ENCODE measurements around the gene GRAMD1A.
A peak's percentile ranks its signal among the peaks of the same experiment; 100 is the strongest.

Gene GRAMD1A

DNA sequence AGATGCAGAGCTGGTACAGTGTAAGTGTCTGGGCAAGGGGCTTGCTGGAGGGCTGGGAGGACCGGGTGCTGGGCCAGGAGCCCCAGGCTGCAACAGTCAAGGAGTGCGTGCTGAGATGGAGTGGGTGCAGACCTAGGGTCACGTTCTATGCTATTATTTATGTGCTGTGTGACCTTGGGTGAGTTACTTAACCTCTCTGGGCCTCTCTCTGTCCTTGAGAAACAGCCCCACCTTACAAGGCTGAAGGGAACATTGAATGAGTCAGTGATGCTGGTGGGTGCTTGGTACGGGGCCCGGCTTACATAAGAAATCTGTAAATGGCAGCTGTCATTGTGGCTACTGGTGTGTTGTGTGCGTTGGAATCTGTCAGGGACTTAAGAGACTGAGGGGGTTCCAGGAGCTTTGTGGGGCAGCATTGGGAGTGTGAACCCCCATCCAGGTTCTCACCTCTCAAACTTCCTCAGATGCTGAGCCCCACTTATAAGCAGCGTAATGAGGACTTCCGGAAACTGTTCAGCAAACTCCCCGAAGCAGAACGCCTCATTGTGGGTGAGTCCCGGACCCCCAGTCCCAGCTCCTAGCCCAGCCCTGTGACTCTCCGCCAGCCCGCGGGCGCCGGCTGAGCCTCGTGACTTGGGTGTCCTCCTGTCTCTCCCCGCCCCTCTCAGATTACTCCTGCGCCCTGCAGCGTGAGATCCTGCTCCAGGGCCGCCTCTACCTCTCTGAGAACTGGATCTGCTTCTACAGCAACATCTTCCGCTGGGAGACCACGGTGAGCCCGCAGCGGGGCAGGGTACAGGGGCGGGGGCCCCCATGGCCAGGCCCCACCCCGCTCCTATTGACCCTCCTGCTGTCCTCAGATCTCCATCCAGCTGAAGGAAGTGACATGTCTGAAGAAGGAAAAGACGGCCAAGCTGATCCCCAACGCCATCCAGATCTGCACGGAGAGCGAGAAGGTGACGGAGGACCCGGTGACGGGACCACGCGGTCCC, 9.6 kb downstream of the GRAMD1A start (continued):
- TF ChIP-seq, protein P1, sequence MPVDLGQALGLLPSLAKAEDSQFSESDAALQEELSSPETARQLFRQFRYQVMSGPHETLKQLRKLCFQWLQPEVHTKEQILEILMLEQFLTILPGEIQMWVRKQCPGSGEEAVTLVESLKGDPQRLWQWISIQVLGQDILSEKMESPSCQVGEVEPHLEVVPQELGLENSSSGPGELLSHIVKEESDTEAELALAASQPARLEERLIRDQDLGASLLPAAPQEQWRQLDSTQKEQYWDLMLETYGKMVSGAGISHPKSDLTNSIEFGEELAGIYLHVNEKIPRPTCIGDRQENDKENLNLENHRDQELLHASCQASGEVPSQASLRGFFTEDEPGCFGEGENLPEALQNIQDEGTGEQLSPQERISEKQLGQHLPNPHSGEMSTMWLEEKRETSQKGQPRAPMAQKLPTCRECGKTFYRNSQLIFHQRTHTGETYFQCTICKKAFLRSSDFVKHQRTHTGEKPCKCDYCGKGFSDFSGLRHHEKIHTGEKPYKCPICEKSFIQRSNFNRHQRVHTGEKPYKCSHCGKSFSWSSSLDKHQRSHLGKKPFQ (tag by site-specific recombination; IDR thresholded peaks at IDR 0.05) = peak; percentile 58; the same call in 1 of the 2 replicates
- no peak for TF ChIP-seq ZNF624 (tag by site-specific recombination; IDR thresholded peaks at IDR 0.05)
- TF ChIP-seq, protein P2, sequence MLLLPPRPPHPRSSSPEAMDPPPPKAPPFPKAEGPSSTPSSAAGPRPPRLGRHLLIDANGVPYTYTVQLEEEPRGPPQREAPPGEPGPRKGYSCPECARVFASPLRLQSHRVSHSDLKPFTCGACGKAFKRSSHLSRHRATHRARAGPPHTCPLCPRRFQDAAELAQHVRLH (tag by site-specific recombination; IDR thresholded peaks at IDR 0.05) = no peak
- TF ChIP-seq ZNF768 (tag by site-specific recombination; IDR thresholded peaks at IDR 0.05) = peak; percentile 93; the same call in 1 of the 2 replicates
- peak; percentile 13; the same call in 1 of the 2 replicates for TF ChIP-seq KLF1 (tag by site-specific recombination; IDR thresholded peaks at IDR 0.05)
- 0 out of 2 replicates have a peak, but pooled peaks have one; percentile 31 for TF ChIP-seq ZNF366 (tag by site-specific recombination; conservative IDR thresholded peaks at IDR 0.05)
- TF ChIP-seq, protein P3, sequence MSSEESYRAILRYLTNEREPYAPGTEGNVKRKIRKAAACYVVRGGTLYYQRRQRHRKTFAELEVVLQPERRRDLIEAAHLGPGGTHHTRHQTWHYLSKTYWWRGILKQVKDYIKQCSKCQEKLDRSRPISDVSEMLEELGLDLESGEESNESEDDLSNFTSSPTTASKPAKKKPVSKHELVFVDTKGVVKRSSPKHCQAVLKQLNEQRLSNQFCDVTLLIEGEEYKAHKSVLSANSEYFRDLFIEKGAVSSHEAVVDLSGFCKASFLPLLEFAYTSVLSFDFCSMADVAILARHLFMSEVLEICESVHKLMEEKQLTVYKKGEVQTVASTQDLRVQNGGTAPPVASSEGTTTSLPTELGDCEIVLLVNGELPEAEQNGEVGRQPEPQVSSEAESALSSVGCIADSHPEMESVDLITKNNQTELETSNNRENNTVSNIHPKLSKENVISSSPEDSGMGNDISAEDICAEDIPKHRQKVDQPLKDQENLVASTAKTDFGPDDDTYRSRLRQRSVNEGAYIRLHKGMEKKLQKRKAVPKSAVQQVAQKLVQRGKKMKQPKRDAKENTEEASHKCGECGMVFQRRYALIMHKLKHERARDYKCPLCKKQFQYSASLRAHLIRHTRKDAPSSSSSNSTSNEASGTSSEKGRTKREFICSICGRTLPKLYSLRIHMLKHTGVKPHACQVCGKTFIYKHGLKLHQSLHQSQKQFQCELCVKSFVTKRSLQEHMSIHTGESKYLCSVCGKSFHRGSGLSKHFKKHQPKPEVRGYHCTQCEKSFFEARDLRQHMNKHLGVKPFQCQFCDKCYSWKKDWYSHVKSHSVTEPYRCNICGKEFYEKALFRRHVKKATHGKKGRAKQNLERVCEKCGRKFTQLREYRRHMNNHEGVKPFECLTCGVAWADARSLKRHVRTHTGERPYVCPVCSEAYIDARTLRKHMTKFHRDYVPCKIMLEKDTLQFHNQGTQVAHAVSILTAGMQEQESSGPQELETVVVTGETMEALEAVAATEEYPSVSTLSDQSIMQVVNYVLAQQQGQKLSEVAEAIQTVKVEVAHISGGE (tag by site-specific recombination; conservative IDR thresholded peaks at IDR 0.05; ENCODE audit: low read depth) = no peak
- no peak for TF ChIP-seq ZNF146 (tag by site-specific recombination; IDR thresholded peaks at IDR 0.05)

DNA sequence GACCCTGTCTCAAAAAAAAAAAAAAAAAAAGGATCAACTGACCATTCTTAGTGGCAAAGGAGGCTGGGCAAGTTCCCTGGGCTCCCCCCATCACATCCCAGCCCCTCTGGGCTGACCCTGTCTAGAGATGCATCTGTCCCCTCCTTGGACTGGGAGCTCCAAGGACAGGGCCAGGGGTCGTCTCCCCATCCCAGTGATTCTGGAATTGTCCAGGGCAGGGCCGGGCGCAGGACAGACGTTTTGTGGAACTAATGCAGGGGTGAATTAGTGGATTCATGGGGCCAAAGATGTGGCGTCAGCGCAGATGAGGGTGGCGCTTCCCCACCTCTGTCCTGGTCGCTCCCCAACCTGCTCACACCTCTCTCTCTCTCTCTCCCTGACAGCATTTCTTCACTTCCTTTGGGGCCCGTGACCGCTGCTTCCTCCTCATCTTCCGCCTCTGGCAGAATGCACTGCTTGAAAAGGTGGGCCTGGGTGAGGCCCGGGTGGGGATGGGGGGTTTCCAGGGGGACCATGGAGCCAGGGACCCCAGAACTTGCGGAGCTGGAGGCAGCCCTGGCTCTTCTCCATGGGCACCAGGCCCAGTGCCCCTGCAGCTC, 11.1 kb downstream of the GRAMD1A start:
- no peak overlapping the region for H3K4me3 ChIP-seq (ENCODE audit: low read depth, low read length)
- H3K4me1 ChIP-seq (ENCODE audit: control insufficient read depth, insufficient read depth, low read length) = no peaks in the 10 kb centered on the region
- POLR2A ChIA-PET = interaction anchor here (0.7 to 4.2 kb wide), 3 partner anchors 10 to 51 kb away, joined by 4 to 20 read pairs (median 8); partner anchors contain the start of gene GRAMD1A
- 0 out of 2 replicates have a peak overlapping the region, but pooled peaks have one; percentile 24 for H3K27ac ChIP-seq (ENCODE audit: extremely low read depth, low read depth, low read length)
- peaks cover 83 to 99% of the 10 kb centered on the region in 2 experiments for H3K36me3 ChIP-seq (ENCODE audit: control insufficient read depth in 2 of 2, insufficient read depth in 1 of 2, low read length in 2 of 2)
- CTCF ChIA-PET = interaction anchor here (0.6 to 9.0 kb wide), 5 partner anchors 11 to 499 kb away, joined by 3 to 96 read pairs (median 4); partner anchors contain the start of genes GRAMD1A and ZNF30
- TF ChIP-seq KLF1 (tag by site-specific recombination; IDR thresholded peaks at IDR 0.05) = no peak
- no peak for TF ChIP-seq BCL11B (tag by site-specific recombination; IDR thresholded peaks at IDR 0.05; ENCODE audit: low read depth)
- H3K9me3 ChIP-seq (ENCODE audit: control insufficient read depth, insufficient read depth, low read depth, low read length) = no peaks in the 10 kb centered on the region

DNA sequence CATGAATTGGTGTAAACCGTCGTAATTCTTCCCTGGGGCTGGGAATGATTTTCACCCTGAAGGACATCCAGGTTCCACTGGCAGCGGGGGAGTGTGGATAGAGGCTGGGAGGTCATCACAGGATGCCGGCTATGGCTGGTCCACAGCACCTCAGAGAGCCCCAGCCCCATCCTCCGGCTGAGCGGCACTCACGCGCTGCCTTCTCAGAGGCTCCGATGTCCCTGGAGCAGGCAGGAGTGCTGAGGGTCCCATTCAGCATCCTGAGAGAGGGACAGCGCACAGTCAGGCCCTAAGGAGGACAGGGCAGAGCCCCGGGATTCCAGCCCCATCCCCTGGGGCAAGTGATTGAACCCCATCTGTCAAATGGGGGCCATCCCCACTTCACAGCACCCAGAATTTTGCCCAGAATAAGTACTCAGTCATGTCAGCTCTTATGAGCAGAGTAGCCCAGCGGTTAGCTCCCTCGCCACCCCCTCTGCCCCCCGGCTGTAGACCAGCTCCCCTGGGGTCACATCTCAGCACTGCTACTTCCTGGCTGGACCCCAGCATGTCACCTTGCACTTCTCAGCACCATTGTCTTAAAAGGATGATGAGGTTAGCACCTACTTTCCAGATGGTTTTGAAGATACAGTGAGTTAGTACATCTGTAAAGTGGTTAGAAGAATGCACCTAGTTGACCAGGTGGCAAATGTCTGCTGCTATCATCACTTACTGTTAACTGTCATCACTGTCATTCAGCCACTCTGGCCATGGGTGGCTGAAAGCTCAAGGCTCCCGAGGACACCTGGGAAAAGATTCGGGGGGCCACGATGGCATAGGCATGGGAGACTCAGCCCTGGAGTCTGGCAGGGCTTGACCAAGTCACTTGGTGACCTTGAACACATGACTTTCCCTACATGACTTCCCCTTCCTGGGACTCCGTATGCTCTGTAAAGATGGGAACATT, 11.9 kb downstream of the GRAMD1A start:
- TF ChIP-seq, protein P4, sequence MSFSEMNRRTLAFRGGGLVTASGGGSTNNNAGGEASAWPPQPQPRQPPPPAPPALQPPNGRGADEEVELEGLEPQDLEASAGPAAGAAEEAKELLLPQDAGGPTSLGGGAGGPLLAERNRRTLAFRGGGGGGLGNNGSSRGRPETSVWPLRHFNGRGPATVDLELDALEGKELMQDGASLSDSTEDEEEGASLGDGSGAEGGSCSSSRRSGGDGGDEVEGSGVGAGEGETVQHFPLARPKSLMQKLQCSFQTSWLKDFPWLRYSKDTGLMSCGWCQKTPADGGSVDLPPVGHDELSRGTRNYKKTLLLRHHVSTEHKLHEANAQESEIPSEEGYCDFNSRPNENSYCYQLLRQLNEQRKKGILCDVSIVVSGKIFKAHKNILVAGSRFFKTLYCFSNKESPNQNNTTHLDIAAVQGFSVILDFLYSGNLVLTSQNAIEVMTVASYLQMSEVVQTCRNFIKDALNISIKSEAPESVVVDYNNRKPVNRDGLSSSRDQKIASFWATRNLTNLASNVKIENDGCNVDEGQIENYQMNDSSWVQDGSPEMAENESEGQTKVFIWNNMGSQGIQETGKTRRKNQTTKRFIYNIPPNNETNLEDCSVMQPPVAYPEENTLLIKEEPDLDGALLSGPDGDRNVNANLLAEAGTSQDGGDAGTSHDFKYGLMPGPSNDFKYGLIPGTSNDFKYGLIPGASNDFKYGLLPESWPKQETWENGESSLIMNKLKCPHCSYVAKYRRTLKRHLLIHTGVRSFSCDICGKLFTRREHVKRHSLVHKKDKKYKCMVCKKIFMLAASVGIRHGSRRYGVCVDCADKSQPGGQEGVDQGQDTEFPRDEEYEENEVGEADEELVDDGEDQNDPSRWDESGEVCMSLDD (tag by site-specific recombination; IDR thresholded peaks at IDR 0.05) = 0 out of 2 replicates have a peak, but pooled peaks have one; percentile 21
- TF ChIP-seq ZNF792 (tag by site-specific recombination; IDR thresholded peaks at IDR 0.05) = no peak
- Histone ChIP-seq H3K9me3 (ENCODE audit: control insufficient read depth, insufficient read depth, low read depth, low read length) (no peaks in the 10 kb centered on the region), H3K27ac (ENCODE audit: extremely low read depth, low read depth, low read length) (0 out of 2 replicates have a peak overlapping the region, but pooled peaks have one; percentile 24), H3K36me3 (ENCODE audit: control insufficient read depth in 2 of 2, insufficient read depth in 1 of 2, low read length in 2 of 2) (peaks cover 80 to 100% of the 10 kb centered on the region in 2 experiments), H3K4me1 (ENCODE audit: control insufficient read depth, insufficient read depth, low read length) (no peaks in the 10 kb centered on the region), H3K4me3 (ENCODE audit: low read depth, low read length) (no peak overlapping the region)
- CTCF ChIA-PET = interaction anchor here (0.5 to 9.0 kb wide), 22 partner anchors 9 to 176 kb away, joined by 3 to 96 read pairs (median 4); partner anchors contain the start of genes GRAMD1A, ZNF30 and ZNF792
- POLR2A ChIA-PET = interaction anchor here (1.1 to 4.2 kb wide), 2 partner anchors 9 to 11 kb away, joined by 4 to 20 read pairs; partner anchors contain the start of gene GRAMD1A
